HG02938 (cell line): ENCODE results near the gene KRT8.

Source experiments
- ATAC-seq: cut with Tn5 transposase; IDR thresholded peaks from one replicate; pipeline ENCODE4 v1.9.1; 2021; ENCODE audit warnings: mild to moderate bottlenecking, moderate library complexity; ENCODE audit not compliant: unreplicated experiment

KRT8 gene

GRCh38 chr12:52925717-52926595 lies 21.1 kb upstream of the KRT8 start:
- ATAC-seq = no peak

GRCh38 chr12:52924764-52925716 lies 20.2 kb upstream of the KRT8 start:
- no peak for ATAC-seq

GRCh38 chr12:52921488-52922165 lies 16.8 kb upstream of the KRT8 start:
- no peak for ATAC-seq

- ATAC-seq = no peak
Measured at GRCh38 chr12:52920937-52921336, 16.1 kb upstream of the KRT8 start.

- ATAC-seq = no peak
Measured at GRCh38 chr12:52918784-52919183, 13.9 kb upstream of the KRT8 start.

- ATAC-seq = no peak
Measured at GRCh38 chr12:52918351-52918750, 13.5 kb upstream of the KRT8 start.

GRCh38 chr12:52917800-52918199 lies 12.9 kb upstream of the KRT8 start:
- ATAC-seq = no peak

GRCh38 chr12:52916216-52916615 lies 11.3 kb upstream of the KRT8 start:
- ATAC-seq = no peak

- ATAC-seq = no peak
Measured at GRCh38 chr12:52915637-52916036, 10.8 kb upstream of the KRT8 start.

- ATAC-seq = no peak
Measured at GRCh38 chr12:52914576-52915121, 9.8 kb upstream of the KRT8 start.

- no peak for ATAC-seq
Measured at GRCh38 chr12:52913431-52913821, 8.6 kb upstream of the KRT8 start.

GRCh38 chr12:52912711-52913430 lies 8.0 kb upstream of the KRT8 start:
- ATAC-seq = no peak

GRCh38 chr12:52910248-52910883 lies 5.5 kb upstream of the KRT8 start:
- ATAC-seq = no peak

GRCh38 chr12:52909796-52910195 lies 4.9 kb upstream of the KRT8 start:
- ATAC-seq = no peak

GRCh38 chr12:52909331-52909730 lies 4.5 kb upstream of the KRT8 start:
- no peak for ATAC-seq

GRCh38 chr12:52907092-52907810 lies 2.4 kb upstream of the KRT8 start:
- no peak for ATAC-seq

- no peak for ATAC-seq
Measured at GRCh38 chr12:52906191-52906601, 1.3 kb upstream of the KRT8 start.

- no peak for ATAC-seq
Measured at GRCh38 chr12:52903855-52904508, 894 bp downstream of the KRT8 start.
